ENCODE results near the gene CDKN2AIP. TPM values are rescaled to one million over a fixed set of nuclear protein-coding genes. Genes with fewer than 3 reads are reported as not detected.
"Not testable (repeated sequence)": the region's sequence is repeated elsewhere in the genome, so short reads cannot be mapped to it uniquely, and the experiment has no call there.

CDKN2AIP gene
- total RNA-seq, 1 donor from 2014 or later, result 23.8 TPM

- Mint-ChIP-seq H3K27me3 (ENCODE audit: low read depth) (no peaks in the 10 kb centered on the region), H3K4me1 (peaks cover 31% of the 10 kb centered on the region), H3K36me3 (ENCODE audit: low read depth) (peaks cover 24% of the 10 kb centered on the region), H3K27ac (ENCODE audit: unreplicated experiment) (no peak overlapping the region), H3K4me3 (no peak overlapping the region), H3K9me3 (no peaks in the 10 kb centered on the region)
- no peak for DNase-seq (ENCODE audit: low read depth, low spot score)
- TF ChIP-seq CTCF (conservative IDR thresholded peaks at IDR 0.05), result no peak
Measured at GRCh38 chr4:183450108-183450507, 5.7 kb downstream of the CDKN2AIP start.

- no peak for TF ChIP-seq CTCF (conservative IDR thresholded peaks at IDR 0.05)
- H3K9me3 Mint-ChIP-seq, result no peaks in the 10 kb centered on the region
- H3K4me3 Mint-ChIP-seq, result no peak overlapping the region
- no peak overlapping the region for H3K27ac Mint-ChIP-seq (ENCODE audit: unreplicated experiment)
- H3K36me3 Mint-ChIP-seq (ENCODE audit: low read depth), result peaks cover 10% of the 10 kb centered on the region
- no peak for DNase-seq (ENCODE audit: low read depth, low spot score)
- H3K27me3 Mint-ChIP-seq (ENCODE audit: low read depth), result no peaks in the 10 kb centered on the region
- H3K4me1 Mint-ChIP-seq, result no peaks in the 10 kb centered on the region
Measured at GRCh38 chr4:183455431-183456195, 11.2 kb downstream of the CDKN2AIP start.

DNA sequence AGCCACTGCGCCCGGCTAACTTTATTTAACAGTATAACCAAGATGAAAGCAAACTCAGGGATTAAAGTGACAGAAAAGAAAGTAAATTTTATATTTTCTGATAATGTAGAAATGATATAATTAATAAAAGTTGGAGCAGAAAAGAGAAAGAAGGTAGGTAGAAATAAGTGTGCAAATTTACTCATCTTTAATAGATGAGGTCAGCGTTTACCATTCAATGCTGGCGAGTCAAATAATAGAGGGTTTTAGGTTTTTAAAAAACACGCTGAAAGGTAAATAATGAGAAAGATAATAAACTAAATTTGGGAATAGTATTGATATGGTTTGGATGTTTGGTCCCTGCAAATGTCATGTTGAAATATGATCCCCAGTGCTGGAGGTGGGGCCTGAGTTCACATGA, 13.6 kb downstream of the CDKN2AIP start:
- DNase-seq (ENCODE audit: low read depth, low spot score), result no peak
- H3K27me3 Mint-ChIP-seq (ENCODE audit: low read depth), result no peaks in the 10 kb centered on the region
- no peak overlapping the region for H3K4me3 Mint-ChIP-seq
- H3K4me1 Mint-ChIP-seq, result no peaks in the 10 kb centered on the region
- TF ChIP-seq CTCF (conservative IDR thresholded peaks at IDR 0.05), result no peak
- H3K9me3 Mint-ChIP-seq, result no peaks in the 10 kb centered on the region
- H3K27ac Mint-ChIP-seq (ENCODE audit: unreplicated experiment), result no peak overlapping the region
- peaks cover 6% of the 10 kb centered on the region for H3K36me3 Mint-ChIP-seq (ENCODE audit: low read depth)

- H3K9me3 Mint-ChIP-seq; H3K27me3 Mint-ChIP-seq (ENCODE audit: low read depth); H3K4me1 Mint-ChIP-seq; H3K27ac Mint-ChIP-seq (ENCODE audit: unreplicated experiment); H3K4me3 Mint-ChIP-seq; DNase-seq (ENCODE audit: low read depth, low spot score): not testable (repeated sequence)
- peaks cover 14% of the 10 kb centered on the region for H3K36me3 Mint-ChIP-seq (ENCODE audit: low read depth)
Measured at GRCh38 chr4:183463903-183464619, 19.6 kb downstream of the CDKN2AIP start.

GRCh38 chr4:183465879-183466278, 21.4 kb downstream of the CDKN2AIP start:
- H3K36me3 Mint-ChIP-seq (ENCODE audit: low read depth), result peaks cover 14% of the 10 kb centered on the region
- H3K27ac Mint-ChIP-seq (ENCODE audit: unreplicated experiment); H3K4me3 Mint-ChIP-seq; H3K4me1 Mint-ChIP-seq; H3K9me3 Mint-ChIP-seq; H3K27me3 Mint-ChIP-seq (ENCODE audit: low read depth); DNase-seq (ENCODE audit: low read depth, low spot score): not testable (repeated sequence)

- H3K36me3 Mint-ChIP-seq (ENCODE audit: low read depth), result peaks cover 14% of the 10 kb centered on the region
- H3K9me3 Mint-ChIP-seq, result peaks cover 5% of the 10 kb centered on the region
- H3K4me3 Mint-ChIP-seq, result no peak overlapping the region
- no peak for TF ChIP-seq CTCF (conservative IDR thresholded peaks at IDR 0.05)
- no peaks in the 10 kb centered on the region for H3K27me3 Mint-ChIP-seq (ENCODE audit: low read depth)
- H3K4me1 Mint-ChIP-seq, result peaks cover 2% of the 10 kb centered on the region
- no peak overlapping the region for H3K27ac Mint-ChIP-seq (ENCODE audit: unreplicated experiment)
- DNase-seq (ENCODE audit: low read depth, low spot score), result no peak
Measured at GRCh38 chr4:183467246-183467645, 22.8 kb downstream of the CDKN2AIP start.

All from neural crest cell (in vitro differentiated cells).